OCI-LY1 (cell line): ENCODE results near the gene TRABD2B.

Source experiments
- CTCF ChIP-seq: fragments of 200-600 bp; sonication (generic), shearing (Covaris generic); IDR thresholded peaks from 2 replicates; pipeline ENCODE4 v1.5.1; 2017; ENCODE audit warnings: mild to moderate bottlenecking, antibody characterized with exemption, low read length, moderate library complexity, mixed read lengths
- EZH2 ChIP-seq: fragments of 200-600 bp; sonication (generic), shearing (Covaris generic); IDR thresholded peaks from 2 replicates; pipeline ENCODE4 v1.8.0; 2017; ENCODE audit warnings: borderline replicate concordance, mixed run types, mild to moderate bottlenecking, antibody characterized with exemption, low read length, moderate library complexity, mixed read lengths

- TF ChIP-seq CTCF = no peak
- no peak for TF ChIP-seq EZH2
Observed at GRCh38 chr1:47823040-47823808, 174.0 kb downstream of the TRABD2B start.
